HepG2 (cell line): ENCODE results near the gene MRPS34. TPM values are rescaled to one million over a fixed set of nuclear protein-coding genes. Genes with fewer than 3 reads are reported as not detected.

Source experiments
- ATAC-seq: fragments of 200-7000 bp; cut with Tn5 transposase; 3 replicates; pipeline ENCODE4 v1.9.1; 2020; ENCODE audit warnings: mild to moderate bottlenecking, moderate library complexity
- BruUV-seq: library from RNA; stranded (reverse); fragments of 400-500 nt; replicated peaks from 2 replicates; lab custom pipeline; 2021; lab: Mats Ljungman, UMichigan
- CTCF ChIA-PET: fragments of 300-600 bp; formaldehyde crosslinking; extraction: SDS; loops from one replicate; lab custom pipeline; 2021; ENCODE audit warnings: low total read pairs, inconsistent platforms, low intra/inter-chr PET ratio; lab: Yijun Ruan, JAX
- POLR2A ChIA-PET: fragments of 350-600 bp; sonication (Branson Sonifier 250); formaldehyde crosslinking; loops from one replicate; lab custom pipeline; 2020; ENCODE audit warnings: antibody characterized with exemption, inconsistent platforms; lab: Yijun Ruan, JAX
- DNase-seq: peaks from one replicate; pipeline ENCODE4 v3.0.0-alpha.2; 2015; ENCODE audit warnings: low spot score
- FAIRE-seq: peaks from 3 replicates; lab custom pipeline; 2011; peaks lifted over from hg19 to GRCh38; lab: Jason Lieb, UNC
- H2AFZ ChIP-seq: one replicate; pipeline ENCODE4 v1.6.1; 2011; ENCODE audit warnings: low read length, inconsistent platforms
- H3K27ac ChIP-seq: fragments of 300-600 bp; 3 replicates; pipeline ENCODE4 v1.8.0; 2011; ENCODE audit warnings: mixed run types, mild to moderate bottlenecking, mixed read lengths, low read length, inconsistent platforms; ENCODE audit not compliant: insufficient read depth; ENCODE audit errors: extremely low read length
- H3K27me3 ChIP-seq, 2 experiments: fragments of 200-600 bp in 1 of 2; 2 replicates in 1 of 2; 3 replicates in 1 of 2; pipeline versions ENCODE4 v1.6.0 to v1.8.0; 2011; ENCODE audit warnings: low read length in 2 of 2, mild to moderate bottlenecking in 2 of 2, moderate library complexity in 2 of 2, inconsistent platforms in 1 of 2; ENCODE audit not compliant: insufficient read depth in 2 of 2, control insufficient read depth in 1 of 2
- H3K36me3 ChIP-seq, 2 experiments: fragments of 200-600 bp in 1 of 2; replicated peaks in 1 of 2; 2 replicates in 1 of 2; 3 replicates in 1 of 2; pipeline versions ENCODE4 v1.5.1 to v1.8.0; 2011; ENCODE audit warnings: low read length in 2 of 2, inconsistent platforms in 1 of 2; ENCODE audit not compliant: insufficient read depth in 2 of 2, control insufficient read depth in 1 of 2
- H3K4me1 ChIP-seq: 2 replicates; pipeline ENCODE4 v1.5.1; 2012; ENCODE audit warnings: low read length, inconsistent platforms; ENCODE audit not compliant: insufficient read depth
- H3K4me2 ChIP-seq: 2 replicates; pipeline ENCODE4 v1.6.0; 2011; ENCODE audit warnings: low read depth, low read length, inconsistent platforms
- H3K4me3 ChIP-seq, 3 experiments: fragments of 200-600 bp in 1 of 3; sonication (generic), shearing (Covaris generic) in 1 of 3; replicated peaks in 1 of 3; 2 replicates each; pipeline ENCODE4 v1.5.1; 2011 to 2016; ENCODE audit warnings: low read length in 3 of 3, inconsistent platforms in 2 of 3, low read depth in 2 of 3, mild to moderate bottlenecking in 2 of 3, control low read depth in 1 of 3, mixed read lengths in 1 of 3; ENCODE audit not compliant: insufficient read depth in 1 of 3
- H3K79me2 ChIP-seq: one replicate; pipeline ENCODE4 v1.6.1; 2011; ENCODE audit warnings: low read length, inconsistent platforms; ENCODE audit not compliant: insufficient read depth
- H3K9ac ChIP-seq: 2 replicates; pipeline ENCODE4 v1.6.0; 2011; ENCODE audit warnings: mild to moderate bottlenecking, low read depth, low read length, inconsistent platforms; ENCODE audit not compliant: insufficient read depth
- H3K9me3 ChIP-seq: 2 replicates; pipeline ENCODE4 v1.5.1; 2012; ENCODE audit warnings: mild to moderate bottlenecking, low read length
- H4K20me1 ChIP-seq: 2 replicates; pipeline ENCODE4 v1.6.0; 2011; ENCODE audit warnings: inconsistent platforms, mild to moderate bottlenecking, low read length, moderate library complexity; ENCODE audit not compliant: insufficient read depth
- GPN1 ChIP-seq: sonication (generic); formaldehyde crosslinking; IDR thresholded peaks from 2 replicates; pipeline ENCODE4 v1.5.1; 2020; ENCODE audit warnings: missing genetic modification reagents, borderline replicate concordance
- MED1 ChIP-seq: sonication (generic); formaldehyde crosslinking; IDR thresholded peaks from 2 replicates; pipeline ENCODE4 v1.4.0; 2020; ENCODE audit warnings: missing genetic modification reagents
- MED13 ChIP-seq: sonication (generic); formaldehyde crosslinking; IDR thresholded peaks from 2 replicates; pipeline ENCODE4 v1.5.0; 2020; ENCODE audit warnings: missing genetic modification reagents
- NFE2L1 ChIP-seq: sonication (generic); formaldehyde crosslinking; IDR thresholded peaks from 2 replicates; pipeline ENCODE4 v1.4.0; 2020; ENCODE audit warnings: missing genetic modification reagents, mild to moderate bottlenecking, borderline replicate concordance
- NFYB ChIP-seq: sonication (generic); formaldehyde crosslinking; IDR thresholded peaks from 2 replicates; pipeline ENCODE4 v1.4.0; 2020; ENCODE audit warnings: missing genetic modification reagents
- PHF21A ChIP-seq: sonication (generic); formaldehyde crosslinking; IDR thresholded peaks from 2 replicates; pipeline ENCODE4 v1.5.0; 2020; ENCODE audit warnings: mild to moderate bottlenecking, missing genetic modification reagents
- RELA ChIP-seq: sonication (generic); formaldehyde crosslinking; IDR thresholded peaks from 2 replicates; pipeline ENCODE4 v1.4.0; 2020; ENCODE audit warnings: missing genetic modification reagents
- TGIF2 ChIP-seq: IDR thresholded peaks from 2 replicates; pipeline ENCODE4 v1.6.1; 2016; ENCODE audit warnings: control low read depth, missing compliant biosample characterization
- ZBTB20 ChIP-seq: sonication (generic); formaldehyde crosslinking; IDR thresholded peaks from 2 replicates; pipeline ENCODE4 v1.8.1; 2023; ENCODE audit warnings: missing genetic modification reagents, low read depth, mild to moderate bottlenecking, borderline replicate concordance
- ZBTB21 ChIP-seq: sonication (generic); formaldehyde crosslinking; IDR thresholded peaks from 2 replicates; pipeline ENCODE4 v1.4.0; 2020; ENCODE audit warnings: missing genetic modification reagents
- ZNF260 ChIP-seq: sonication (generic); formaldehyde crosslinking; IDR thresholded peaks from 2 replicates; pipeline ENCODE4 v1.4.0; 2020; ENCODE audit warnings: missing genetic modification reagents, low read depth, mild to moderate bottlenecking, borderline replicate concordance
- ZNF460 ChIP-seq: sonication (generic); formaldehyde crosslinking; IDR thresholded peaks from 2 replicates; pipeline ENCODE4 v1.5.1; 2020; ENCODE audit warnings: missing genetic modification reagents, mild to moderate bottlenecking, borderline replicate concordance
- ZNF776 ChIP-seq: sonication (generic); formaldehyde crosslinking; IDR thresholded peaks from 2 replicates; pipeline ENCODE4 v1.4.0; 2020; ENCODE audit warnings: mild to moderate bottlenecking, missing genetic modification reagents
- WGBS: methylation state at CpG from one replicate; pipeline ENCODE4 v1.1.6; 2017; ENCODE audit warnings: low lambda C conversion rate; 5-methylcytosine and 5-hydroxymethylcytosine counted together
- in situ Hi-C: cut with HindIII; loops from 2 replicates; pipeline ENCODE4 v1.10.0; 2017; ENCODE audit warnings: low pct_unique_long_range_greater_than_20kb; ENCODE audit not compliant: extremely low pct_ligation_motif_present
- intact Hi-C: fragments of 100-400 bp; cut with micrococcal nuclease; formaldehyde crosslinking; loops from one replicate; pipeline ENCODE4 v1.10.0; 2022; ENCODE audit not compliant: unreplicated experiment
- polyA plus RNA-seq, 8 experiments: library from polyadenylated mRNA; depleted of rRNA in 3 of 8; stranded (reverse) in 7 of 8; unstranded in 1 of 8; fragments of >200 nt; fragmentation: Illumina TruSeq in 4 of 8; extraction: Trizol in 4 of 8; gene quantifications; 2 replicates each; pipeline versions ENCODE4 v1.2.1 to v1.2.3, GENCODE V29; 2011 to 2016; ENCODE audit warnings: low read depth in 4 of 8, missing spikeins in 1 of 8, mixed read lengths in 1 of 8; ENCODE audit not compliant: insufficient read depth in 1 of 8
- total RNA-seq, 5 experiments: library from RNA; depleted of rRNA; stranded (reverse); fragments of >200 nt; fragmentation: Illumina TruSeq; extraction: Trizol; gene quantifications; 2 replicates each; pipeline ENCODE4 v1.2.3, GENCODE V29; 2016; ENCODE audit warnings: low read depth in 1 of 5
- TF ChIP-seq, protein P1 (sequence below): sonication (generic); formaldehyde crosslinking; conservative IDR thresholded peaks from 2 replicates; pipeline ENCODE4 v1.8.0; 2022; ENCODE audit warnings: low read depth, missing genetic modification reagents
- TF ChIP-seq, protein P2 (sequence below): sonication (generic); formaldehyde crosslinking; IDR thresholded peaks from 2 replicates; pipeline ENCODE4 v1.8.1; 2023; ENCODE audit warnings: mild to moderate bottlenecking, missing genetic modification reagents
- TF ChIP-seq, protein P3 (sequence below): sonication (generic); formaldehyde crosslinking; conservative IDR thresholded peaks from 2 replicates; pipeline ENCODE4 v1.8.0; 2022; ENCODE audit warnings: mild to moderate bottlenecking, moderate library complexity, missing genetic modification reagents
- TF ChIP-seq, protein P4 (sequence below): sonication (generic); formaldehyde crosslinking; IDR thresholded peaks from 2 replicates; pipeline ENCODE4 v1.8.1; 2023; ENCODE audit warnings: mild to moderate bottlenecking, moderate library complexity, missing genetic modification reagents

The MRPS34 gene
- total and polyA plus RNA-seq, 2 of the 13 experiments (the other 11 are each of a cell fraction or from before 2014, with no cell fraction given) = 63.5 to 131 TPM

DNA sequence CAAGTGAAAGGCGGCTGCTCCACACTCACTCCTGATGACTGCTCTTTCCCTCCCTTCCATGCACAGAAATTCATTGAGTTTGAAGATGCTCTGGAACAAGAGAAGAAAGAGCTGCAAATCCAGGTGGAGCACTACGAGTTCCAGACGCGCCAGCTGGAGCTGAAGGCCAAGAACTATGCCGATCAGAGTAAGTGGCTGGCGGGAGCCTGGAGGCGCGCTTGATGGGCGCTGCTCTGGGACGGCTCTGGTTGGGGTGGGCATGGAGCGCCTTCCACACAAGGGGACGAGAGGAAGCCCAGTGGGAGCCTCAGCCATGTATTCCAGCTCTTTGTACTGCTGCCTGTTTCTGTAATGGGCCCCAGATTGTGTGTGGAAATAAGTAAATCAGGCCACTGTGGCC lies 48.4 kb downstream of the MRPS34 start:
- ChIA-PET POLR2A (interaction anchor here (1.7 kb wide), 1 partner anchor 46 kb away, joined by 8 read pairs; the partner anchor contains the start of gene JPT2), CTCF (no interaction called here)
- Histone ChIP-seq H3K4me1 (peaks cover 41% of the 10 kb centered on the region), H3K79me2 (peaks cover 6% of the 10 kb centered on the region), H3K4me3 (no peak overlapping the region), H3K36me3 (peaks cover 27 to 39% of the 10 kb centered on the region in 2 experiments; a peak in 4 of 5 replicates), H2AFZ (no peak overlapping the region), H3K27me3 (no peaks in the 10 kb centered on the region), H4K20me1 (peaks cover 10% of the 10 kb centered on the region), H3K9me3 (no peaks in the 10 kb centered on the region), H3K27ac (no peak overlapping the region), H3K4me2 (no peak overlapping the region), H3K9ac (no peak overlapping the region)
- in situ Hi-C loops = no loop called here
- 96% methylated on average over 8 of the region's 12 CpGs for WGBS
- no peak for ATAC-seq
- no TSS peak for BruUV-seq
- DNase-seq = no peak
- TF ChIP-seq RELA (no peak), NFYB (CRISPR knock-in tag) (no peak), GPN1 (CRISPR knock-in tag) (no peak), TGIF2 (CRISPR knock-in tag) (no peak), ZBTB20 (CRISPR knock-in tag) (no peak), MED1 (CRISPR knock-in tag) (no peak), NFE2L1 (CRISPR knock-in tag) (no peak), ZNF260 (CRISPR knock-in tag) (no peak), ZNF460 (CRISPR knock-in tag) (no peak), MED13 (CRISPR knock-in tag) (no peak), ZNF776 (CRISPR knock-in tag) (no peak), ZBTB21 (CRISPR knock-in tag) (no peak), PHF21A (CRISPR knock-in tag) (no peak)
- TF ChIP-seq, protein P1, sequence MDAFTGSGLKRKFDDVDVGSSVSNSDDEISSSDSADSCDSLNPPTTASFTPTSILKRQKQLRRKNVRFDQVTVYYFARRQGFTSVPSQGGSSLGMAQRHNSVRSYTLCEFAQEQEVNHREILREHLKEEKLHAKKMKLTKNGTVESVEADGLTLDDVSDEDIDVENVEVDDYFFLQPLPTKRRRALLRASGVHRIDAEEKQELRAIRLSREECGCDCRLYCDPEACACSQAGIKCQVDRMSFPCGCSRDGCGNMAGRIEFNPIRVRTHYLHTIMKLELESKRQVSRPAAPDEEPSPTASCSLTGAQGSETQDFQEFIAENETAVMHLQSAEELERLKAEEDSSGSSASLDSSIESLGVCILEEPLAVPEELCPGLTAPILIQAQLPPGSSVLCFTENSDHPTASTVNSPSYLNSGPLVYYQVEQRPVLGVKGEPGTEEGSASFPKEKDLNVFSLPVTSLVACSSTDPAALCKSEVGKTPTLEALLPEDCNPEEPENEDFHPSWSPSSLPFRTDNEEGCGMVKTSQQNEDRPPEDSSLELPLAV (CRISPR knock-in tag) = no peak
- TF ChIP-seq, protein P2, sequence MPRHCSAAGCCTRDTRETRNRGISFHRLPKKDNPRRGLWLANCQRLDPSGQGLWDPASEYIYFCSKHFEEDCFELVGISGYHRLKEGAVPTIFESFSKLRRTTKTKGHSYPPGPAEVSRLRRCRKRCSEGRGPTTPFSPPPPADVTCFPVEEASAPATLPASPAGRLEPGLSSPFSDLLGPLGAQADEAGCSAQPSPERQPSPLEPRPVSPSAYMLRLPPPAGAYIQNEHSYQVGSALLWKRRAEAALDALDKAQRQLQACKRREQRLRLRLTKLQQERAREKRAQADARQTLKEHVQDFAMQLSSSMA (CRISPR knock-in tag) = no peak
- TF ChIP-seq, protein P3, sequence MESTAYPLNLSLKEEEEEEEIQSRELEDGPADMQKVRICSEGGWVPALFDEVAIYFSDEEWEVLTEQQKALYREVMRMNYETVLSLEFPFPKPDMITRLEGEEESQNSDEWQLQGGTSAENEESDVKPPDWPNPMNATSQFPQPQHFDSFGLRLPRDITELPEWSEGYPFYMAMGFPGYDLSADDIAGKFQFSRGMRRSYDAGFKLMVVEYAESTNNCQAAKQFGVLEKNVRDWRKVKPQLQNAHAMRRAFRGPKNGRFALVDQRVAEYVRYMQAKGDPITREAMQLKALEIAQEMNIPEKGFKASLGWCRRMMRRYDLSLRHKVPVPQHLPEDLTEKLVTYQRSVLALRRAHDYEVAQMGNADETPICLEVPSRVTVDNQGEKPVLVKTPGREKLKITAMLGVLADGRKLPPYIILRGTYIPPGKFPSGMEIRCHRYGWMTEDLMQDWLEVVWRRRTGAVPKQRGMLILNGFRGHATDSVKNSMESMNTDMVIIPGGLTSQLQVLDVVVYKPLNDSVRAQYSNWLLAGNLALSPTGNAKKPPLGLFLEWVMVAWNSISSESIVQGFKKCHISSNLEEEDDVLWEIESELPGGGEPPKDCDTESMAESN = no peak
- TF ChIP-seq, protein P4, sequence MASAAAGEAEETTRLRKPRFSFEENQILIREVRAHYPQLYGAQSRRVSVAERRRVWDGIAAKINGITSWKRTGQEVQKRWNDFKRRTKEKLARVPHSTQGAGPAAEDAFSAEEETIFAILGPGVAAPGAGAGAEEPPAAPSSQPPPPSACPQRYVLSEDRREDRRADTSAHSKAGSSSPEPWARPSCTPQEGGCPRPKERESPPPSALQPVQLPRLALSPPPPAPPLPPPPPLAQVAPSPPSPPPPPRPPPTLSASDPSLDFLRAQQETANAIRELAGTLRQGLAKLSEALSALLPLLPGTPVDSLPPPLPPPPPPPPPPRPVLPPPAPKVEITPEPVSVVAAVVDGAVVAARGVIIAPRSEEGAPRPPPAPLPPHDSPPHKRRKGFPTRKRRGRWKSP (CRISPR knock-in tag) = no peak
- intact Hi-C loops = no loop called here
- no peak for FAIRE-seq
